A549 (cell line): ENCODE measurements around the gene PSMB7.
A peak's percentile ranks its signal among the peaks of the same experiment; 100 is the strongest.

Experiments
- CBX2 ChIP-seq: fragments of 200-600 bp; sonication (generic); IDR thresholded peaks from 2 replicates; pipeline ENCODE4 v1.6.1; 2016; ENCODE audit warnings: low read depth, mild to moderate bottlenecking, borderline replicate concordance
- ESRRA ChIP-seq: fragments of 150-350 bp; IDR thresholded peaks from 2 replicates; pipeline ENCODE4 v1.6.1; 2014; ENCODE audit warnings: mild to moderate bottlenecking, low read length, borderline replicate concordance
- JUNB ChIP-seq: fragments of >200 bp; sonication (Bioruptor Twin); formaldehyde crosslinking; IDR thresholded peaks from 2 replicates; pipeline ENCODE4 v1.6.1; 2016
- RAD21 ChIP-seq, 2 experiments: fragments of >200 bp in 1 of 2; sonication (Bioruptor Twin) in 1 of 2; formaldehyde crosslinking in 1 of 2; IDR thresholded peaks in 1 of 2; conservative IDR thresholded peaks in 1 of 2; 2 replicates in 1 of 2; 3 replicates in 1 of 2; pipeline ENCODE4 v1.6.1; 2012 to 2018; ENCODE audit warnings: inconsistent platforms in 1 of 2
- SMC3 ChIP-seq: fragments of >200 bp; sonication (Bioruptor Twin); formaldehyde crosslinking; IDR thresholded peaks from 3 replicates; pipeline ENCODE4 v1.6.1; 2018; ENCODE audit warnings: inconsistent platforms
- ZFP36 ChIP-seq: fragments of 450-650 bp; IDR thresholded peaks from 2 replicates; pipeline ENCODE4 v1.6.1; 2014; ENCODE audit warnings: borderline replicate concordance; ENCODE audit not compliant: partially characterized antibody
- TF ChIP-seq, protein P1 (sequence below): fragments of >200 bp; sonication (Bioruptor Twin); formaldehyde crosslinking; IDR thresholded peaks from 3 replicates; pipeline ENCODE4 v1.5.1; 2016
- TF ChIP-seq, protein P2 (sequence below): fragments of 450-650 bp; IDR thresholded peaks from 2 replicates; pipeline ENCODE4 v1.6.1; 2014; ENCODE audit warnings: antibody characterized with exemption
- TF ChIP-seq, protein P3 (sequence below): fragments of >200 bp; sonication (Bioruptor Twin); formaldehyde crosslinking; IDR thresholded peaks from 3 replicates; pipeline ENCODE4 v1.6.1; 2016
- TF ChIP-seq, protein P4 (sequence below): fragments of >200 bp; sonication (Bioruptor Twin); formaldehyde crosslinking; IDR thresholded peaks from 2 replicates; pipeline ENCODE4 v1.6.1; 2016
- TF ChIP-seq, protein P5 (sequence below): fragments of 200-600 bp; sonication (generic); IDR thresholded peaks from 2 replicates; pipeline ENCODE4 v1.6.1; 2016; ENCODE audit warnings: antibody characterized with exemption, mild to moderate bottlenecking, moderate library complexity
- TF ChIP-seq, protein P6 (sequence below): IDR thresholded peaks from 2 replicates; pipeline ENCODE4 v1.6.1; 2012

DNA sequence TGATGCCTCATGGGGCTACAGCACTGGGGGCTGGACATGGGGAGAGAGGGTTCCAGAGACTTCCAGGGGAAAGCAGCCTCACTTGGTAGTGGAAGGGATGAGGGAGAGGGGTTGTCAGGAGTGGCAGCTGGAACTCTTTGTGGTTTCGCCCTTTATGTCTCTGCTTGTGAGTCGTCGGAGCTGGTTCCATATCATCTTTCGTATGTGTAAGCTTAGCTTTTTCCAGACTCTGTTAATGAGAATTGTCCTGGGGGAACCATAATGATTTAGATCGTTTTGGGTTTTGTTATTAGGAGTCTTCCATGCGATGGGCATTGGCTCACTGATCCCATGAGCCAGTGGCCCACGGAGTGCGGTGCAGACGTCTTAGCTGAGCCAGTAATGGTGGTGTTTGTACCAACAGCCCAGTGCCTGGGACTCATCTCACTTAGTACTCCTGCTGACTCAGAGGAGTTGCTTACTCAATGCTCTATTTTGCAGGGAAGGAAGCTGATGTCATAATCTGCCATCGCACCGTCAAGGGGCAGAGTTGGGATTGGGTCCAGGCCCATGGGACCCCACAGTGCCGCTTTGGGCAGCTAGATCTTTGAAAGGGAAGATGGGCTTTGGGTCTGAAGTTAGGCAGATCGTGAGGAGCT is 109.0 kb downstream of the PSMB7 start:
- TF ChIP-seq, protein P1, sequence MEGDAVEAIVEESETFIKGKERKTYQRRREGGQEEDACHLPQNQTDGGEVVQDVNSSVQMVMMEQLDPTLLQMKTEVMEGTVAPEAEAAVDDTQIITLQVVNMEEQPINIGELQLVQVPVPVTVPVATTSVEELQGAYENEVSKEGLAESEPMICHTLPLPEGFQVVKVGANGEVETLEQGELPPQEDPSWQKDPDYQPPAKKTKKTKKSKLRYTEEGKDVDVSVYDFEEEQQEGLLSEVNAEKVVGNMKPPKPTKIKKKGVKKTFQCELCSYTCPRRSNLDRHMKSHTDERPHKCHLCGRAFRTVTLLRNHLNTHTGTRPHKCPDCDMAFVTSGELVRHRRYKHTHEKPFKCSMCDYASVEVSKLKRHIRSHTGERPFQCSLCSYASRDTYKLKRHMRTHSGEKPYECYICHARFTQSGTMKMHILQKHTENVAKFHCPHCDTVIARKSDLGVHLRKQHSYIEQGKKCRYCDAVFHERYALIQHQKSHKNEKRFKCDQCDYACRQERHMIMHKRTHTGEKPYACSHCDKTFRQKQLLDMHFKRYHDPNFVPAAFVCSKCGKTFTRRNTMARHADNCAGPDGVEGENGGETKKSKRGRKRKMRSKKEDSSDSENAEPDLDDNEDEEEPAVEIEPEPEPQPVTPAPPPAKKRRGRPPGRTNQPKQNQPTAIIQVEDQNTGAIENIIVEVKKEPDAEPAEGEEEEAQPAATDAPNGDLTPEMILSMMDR: no peak
- TF ChIP-seq, protein P2, sequence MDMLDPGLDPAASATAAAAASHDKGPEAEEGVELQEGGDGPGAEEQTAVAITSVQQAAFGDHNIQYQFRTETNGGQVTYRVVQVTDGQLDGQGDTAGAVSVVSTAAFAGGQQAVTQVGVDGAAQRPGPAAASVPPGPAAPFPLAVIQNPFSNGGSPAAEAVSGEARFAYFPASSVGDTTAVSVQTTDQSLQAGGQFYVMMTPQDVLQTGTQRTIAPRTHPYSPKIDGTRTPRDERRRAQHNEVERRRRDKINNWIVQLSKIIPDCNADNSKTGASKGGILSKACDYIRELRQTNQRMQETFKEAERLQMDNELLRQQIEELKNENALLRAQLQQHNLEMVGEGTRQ: no peak
- TF ChIP-seq SMC3 (no peak), JUNB (no peak), ESRRA (no peak), ZFP36 (no peak), RAD21 (conservative IDR thresholded peaks at IDR 0.05 in 1 of 2, IDR thresholded peaks at IDR 0.05 in 1 of 2) (no peak), CBX2 (no peak)
- TF ChIP-seq, protein P3, sequence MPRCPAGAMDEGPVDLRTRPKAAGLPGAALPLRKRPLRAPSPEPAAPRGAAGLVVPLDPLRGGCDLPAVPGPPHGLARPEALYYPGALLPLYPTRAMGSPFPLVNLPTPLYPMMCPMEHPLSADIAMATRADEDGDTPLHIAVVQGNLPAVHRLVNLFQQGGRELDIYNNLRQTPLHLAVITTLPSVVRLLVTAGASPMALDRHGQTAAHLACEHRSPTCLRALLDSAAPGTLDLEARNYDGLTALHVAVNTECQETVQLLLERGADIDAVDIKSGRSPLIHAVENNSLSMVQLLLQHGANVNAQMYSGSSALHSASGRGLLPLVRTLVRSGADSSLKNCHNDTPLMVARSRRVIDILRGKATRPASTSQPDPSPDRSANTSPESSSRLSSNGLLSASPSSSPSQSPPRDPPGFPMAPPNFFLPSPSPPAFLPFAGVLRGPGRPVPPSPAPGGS: no peak
- TF ChIP-seq, protein P4, sequence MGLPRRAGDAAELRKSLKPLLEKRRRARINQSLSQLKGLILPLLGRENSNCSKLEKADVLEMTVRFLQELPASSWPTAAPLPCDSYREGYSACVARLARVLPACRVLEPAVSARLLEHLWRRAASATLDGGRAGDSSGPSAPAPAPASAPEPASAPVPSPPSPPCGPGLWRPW: no peak
- TF ChIP-seq, protein P5, sequence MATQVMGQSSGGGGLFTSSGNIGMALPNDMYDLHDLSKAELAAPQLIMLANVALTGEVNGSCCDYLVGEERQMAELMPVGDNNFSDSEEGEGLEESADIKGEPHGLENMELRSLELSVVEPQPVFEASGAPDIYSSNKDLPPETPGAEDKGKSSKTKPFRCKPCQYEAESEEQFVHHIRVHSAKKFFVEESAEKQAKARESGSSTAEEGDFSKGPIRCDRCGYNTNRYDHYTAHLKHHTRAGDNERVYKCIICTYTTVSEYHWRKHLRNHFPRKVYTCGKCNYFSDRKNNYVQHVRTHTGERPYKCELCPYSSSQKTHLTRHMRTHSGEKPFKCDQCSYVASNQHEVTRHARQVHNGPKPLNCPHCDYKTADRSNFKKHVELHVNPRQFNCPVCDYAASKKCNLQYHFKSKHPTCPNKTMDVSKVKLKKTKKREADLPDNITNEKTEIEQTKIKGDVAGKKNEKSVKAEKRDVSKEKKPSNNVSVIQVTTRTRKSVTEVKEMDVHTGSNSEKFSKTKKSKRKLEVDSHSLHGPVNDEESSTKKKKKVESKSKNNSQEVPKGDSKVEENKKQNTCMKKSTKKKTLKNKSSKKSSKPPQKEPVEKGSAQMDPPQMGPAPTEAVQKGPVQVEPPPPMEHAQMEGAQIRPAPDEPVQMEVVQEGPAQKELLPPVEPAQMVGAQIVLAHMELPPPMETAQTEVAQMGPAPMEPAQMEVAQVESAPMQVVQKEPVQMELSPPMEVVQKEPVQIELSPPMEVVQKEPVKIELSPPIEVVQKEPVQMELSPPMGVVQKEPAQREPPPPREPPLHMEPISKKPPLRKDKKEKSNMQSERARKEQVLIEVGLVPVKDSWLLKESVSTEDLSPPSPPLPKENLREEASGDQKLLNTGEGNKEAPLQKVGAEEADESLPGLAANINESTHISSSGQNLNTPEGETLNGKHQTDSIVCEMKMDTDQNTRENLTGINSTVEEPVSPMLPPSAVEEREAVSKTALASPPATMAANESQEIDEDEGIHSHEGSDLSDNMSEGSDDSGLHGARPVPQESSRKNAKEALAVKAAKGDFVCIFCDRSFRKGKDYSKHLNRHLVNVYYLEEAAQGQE: no peak
- TF ChIP-seq, protein P6, sequence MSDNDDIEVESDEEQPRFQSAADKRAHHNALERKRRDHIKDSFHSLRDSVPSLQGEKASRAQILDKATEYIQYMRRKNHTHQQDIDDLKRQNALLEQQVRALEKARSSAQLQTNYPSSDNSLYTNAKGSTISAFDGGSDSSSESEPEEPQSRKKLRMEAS: peak; percentile 37; the same call in 1 of the 2 replicates
